ENCODE results near the gene KERA.

The KERA gene

DNA sequence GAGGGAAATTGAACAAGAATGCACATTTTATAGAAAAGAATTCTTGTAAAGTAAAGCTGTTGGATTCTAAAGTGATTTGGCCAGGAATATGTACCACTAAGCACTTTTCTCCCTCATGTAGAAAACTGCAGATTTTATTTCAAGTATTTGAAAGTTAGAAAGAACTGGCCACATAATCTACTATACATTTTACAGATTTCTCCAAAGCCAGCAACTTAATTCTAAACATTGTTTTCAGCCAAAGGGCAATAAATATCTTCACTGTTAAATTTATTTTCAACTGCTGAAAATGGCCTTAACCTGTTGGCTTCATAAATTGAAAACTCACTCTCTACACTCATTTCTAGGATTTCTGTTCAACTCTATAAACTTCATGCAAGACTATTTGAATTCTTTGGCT is 15.6 kb upstream of the KERA start:
- DNase-seq (ENCODE audit: low read depth): no peak

GRCh38 chr12:91072931-91073330 is 15.1 kb upstream of the KERA start:
- no peak for DNase-seq (ENCODE audit: low read depth)

DNA sequence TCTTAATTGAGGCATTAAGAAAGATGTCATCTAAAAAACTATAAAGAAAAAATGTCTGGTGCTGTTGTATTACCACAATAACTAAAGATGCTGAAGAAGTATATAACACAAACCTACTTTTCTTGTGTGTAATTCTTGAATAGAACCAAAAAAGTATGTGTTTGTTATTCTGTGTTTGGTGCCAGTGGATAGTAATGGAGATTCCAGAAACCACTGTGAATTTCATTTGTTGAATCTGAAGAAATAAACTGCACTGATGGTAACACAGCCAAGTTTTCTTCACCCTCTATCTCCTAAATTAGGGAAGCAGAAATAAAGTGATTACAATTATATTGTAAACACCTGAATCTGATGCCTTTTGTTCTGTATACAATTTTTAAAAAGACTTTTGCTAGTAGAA is 13.1 kb upstream of the KERA start:
- no peak for DNase-seq (ENCODE audit: low read depth)

DNA sequence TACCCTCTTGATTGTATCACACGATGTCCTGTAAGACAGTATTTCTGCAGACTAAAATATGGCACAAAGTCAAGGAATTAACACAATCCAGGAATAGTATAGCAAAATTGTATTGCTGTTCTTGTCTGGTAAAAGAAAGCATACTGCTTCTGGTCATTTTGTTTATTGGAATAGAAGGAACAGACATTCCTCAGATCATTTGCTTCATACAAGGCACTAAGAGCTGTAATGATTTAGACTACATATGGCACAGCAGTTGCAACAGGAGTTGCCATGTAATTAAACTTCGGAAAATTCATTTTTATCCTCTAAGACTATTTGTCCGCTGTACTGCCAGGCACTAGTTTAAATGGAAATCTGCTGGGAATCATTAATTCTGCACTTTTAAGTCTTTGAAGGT is 7.6 kb upstream of the KERA start:
- DNase-seq (ENCODE audit: low read depth): no peak

- DNase-seq (ENCODE audit: low read depth): no peak
Measured at GRCh38 chr12:91064640-91065039, 6.8 kb upstream of the KERA start.

GRCh38 chr12:91061091-91061490 is 3.3 kb upstream of the KERA start:
- DNase-seq (ENCODE audit: low read depth): no peak

GRCh38 chr12:91059211-91059610 is 1.4 kb upstream of the KERA start:
- no peak for DNase-seq (ENCODE audit: low read depth)

DNA sequence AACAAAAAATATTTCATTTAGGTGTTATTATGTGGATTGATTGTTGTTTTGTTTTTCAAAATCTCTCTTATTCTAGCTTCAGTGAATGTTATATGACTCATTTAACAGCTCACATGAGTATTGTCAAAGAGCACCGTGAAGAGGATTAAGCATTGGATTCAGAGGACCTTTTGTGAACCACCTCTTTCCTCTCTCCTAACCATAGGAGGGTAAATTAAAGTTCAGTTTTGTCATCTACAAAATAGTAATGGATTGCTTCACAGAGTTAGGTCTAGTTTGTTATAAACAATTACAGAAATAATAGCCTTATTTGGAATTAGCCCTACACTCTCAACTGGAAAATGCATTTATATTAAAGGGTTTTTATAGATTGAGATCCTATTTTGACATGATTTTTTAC is 962 bp upstream of the KERA start:
- DNase-seq (ENCODE audit: low read depth): no peak

DNA sequence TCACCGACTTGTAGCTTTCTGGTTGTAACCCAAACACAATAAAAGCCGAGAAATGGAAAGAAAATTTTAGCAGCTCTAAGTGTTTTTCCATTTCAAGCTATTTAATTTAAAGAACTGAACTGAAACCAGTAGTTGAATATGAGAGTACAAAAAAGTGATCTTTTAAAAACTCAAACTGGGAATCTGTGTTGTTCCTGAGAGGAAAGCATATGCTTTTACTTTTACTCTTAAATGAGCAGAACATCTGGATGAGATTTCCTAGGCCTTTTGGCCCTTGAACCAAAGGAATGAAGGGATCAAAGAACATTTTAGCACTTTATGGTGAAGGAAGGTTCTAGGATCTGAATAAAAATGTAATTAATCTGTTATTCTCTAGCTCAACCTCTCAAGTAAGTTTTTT is 1.3 kb downstream of the KERA start:
- DNase-seq (ENCODE audit: low read depth): no peak

GRCh38 chr12:91055976-91056375 is 1.8 kb downstream of the KERA start:
- DNase-seq (ENCODE audit: low read depth): no peak

- DNase-seq (ENCODE audit: low read depth): no peak
Measured at GRCh38 chr12:91053951-91054715, 3.7 kb downstream of the KERA start.

DNA sequence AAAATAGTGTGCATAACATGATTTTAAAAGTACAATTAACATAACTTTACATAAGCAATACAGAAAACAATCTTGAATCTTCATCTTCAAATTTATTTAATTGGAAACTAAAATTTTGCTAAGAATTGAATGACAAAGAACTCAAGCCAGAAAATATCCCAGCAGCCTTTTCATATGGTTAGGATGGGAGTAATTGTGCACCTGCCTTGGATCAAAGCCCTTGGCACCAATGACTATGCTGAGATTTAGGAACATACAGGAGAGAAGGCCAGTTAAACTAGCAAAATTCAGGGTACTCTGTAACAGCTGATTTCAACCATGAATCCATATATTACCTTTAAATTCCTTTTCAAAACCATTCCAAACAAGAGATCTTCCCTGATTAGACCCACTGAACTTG is 5.8 kb downstream of the KERA start:
- DNase-seq (ENCODE audit: low read depth): no peak

- no peak for DNase-seq (ENCODE audit: low read depth)
Measured at GRCh38 chr12:91044586-91044985, 13.2 kb downstream of the KERA start.

DNA sequence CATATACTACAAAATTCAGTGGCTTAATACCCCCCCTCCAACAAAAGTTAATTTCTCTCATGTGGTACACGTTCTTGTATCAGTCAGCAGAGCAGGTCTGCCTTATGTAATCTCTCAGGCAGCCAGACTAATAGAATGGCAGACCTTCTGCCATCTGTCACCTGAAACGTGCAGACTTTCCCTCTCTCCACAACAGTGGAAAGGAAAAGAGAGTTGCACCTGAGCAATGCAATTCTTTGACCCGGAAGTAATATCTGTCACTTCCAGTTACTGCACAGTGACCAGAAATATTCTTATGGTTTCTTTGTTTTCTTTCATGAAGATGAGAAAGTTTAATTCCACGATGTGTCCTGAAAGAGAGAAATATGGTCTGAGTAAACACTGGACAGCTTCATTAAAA is 14.4 kb downstream of the KERA start:
- DNase-seq (ENCODE audit: low read depth): no peak

DNA sequence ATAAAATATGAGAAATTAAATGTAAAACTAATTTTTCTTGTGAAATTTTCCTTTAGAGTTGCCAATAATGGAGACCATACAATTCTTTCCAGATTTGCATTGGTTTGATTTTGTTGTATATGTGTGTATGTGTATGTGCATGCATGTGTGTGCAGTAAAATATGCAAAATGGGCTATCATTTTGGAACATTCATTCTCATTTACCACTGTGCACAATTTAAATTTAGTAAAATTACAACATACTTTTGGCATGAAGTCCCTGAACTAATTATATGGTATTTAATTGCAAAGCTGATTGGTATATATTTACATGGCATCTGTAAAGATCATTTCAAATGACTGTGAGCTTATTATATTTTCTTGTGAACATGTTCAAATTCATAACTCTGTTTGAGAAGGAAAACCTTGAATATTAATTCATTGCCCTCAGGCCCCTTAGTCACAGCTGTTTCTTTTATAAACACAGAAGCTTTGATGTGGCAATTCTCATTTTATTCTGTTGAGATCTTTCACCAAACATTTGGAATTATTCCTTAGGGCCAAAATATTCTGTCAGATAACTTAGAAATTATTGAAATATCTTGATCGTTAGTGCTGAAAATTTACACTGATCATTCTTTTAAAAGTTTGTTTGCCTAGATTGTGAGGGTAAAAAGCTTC is 17.6 kb downstream of the KERA start:
- DNase-seq (ENCODE audit: low read depth): no peak

GRCh38 chr12:91037276-91037675 is 20.5 kb downstream of the KERA start:
- no peak for DNase-seq (ENCODE audit: low read depth)

GRCh38 chr12:91033251-91033650 is 24.6 kb downstream of the KERA start:
- no peak for DNase-seq (ENCODE audit: low read depth)

GRCh38 chr12:91023326-91024004 is 34.4 kb downstream of the KERA start:
- no peak for DNase-seq (ENCODE audit: low read depth)

DNA sequence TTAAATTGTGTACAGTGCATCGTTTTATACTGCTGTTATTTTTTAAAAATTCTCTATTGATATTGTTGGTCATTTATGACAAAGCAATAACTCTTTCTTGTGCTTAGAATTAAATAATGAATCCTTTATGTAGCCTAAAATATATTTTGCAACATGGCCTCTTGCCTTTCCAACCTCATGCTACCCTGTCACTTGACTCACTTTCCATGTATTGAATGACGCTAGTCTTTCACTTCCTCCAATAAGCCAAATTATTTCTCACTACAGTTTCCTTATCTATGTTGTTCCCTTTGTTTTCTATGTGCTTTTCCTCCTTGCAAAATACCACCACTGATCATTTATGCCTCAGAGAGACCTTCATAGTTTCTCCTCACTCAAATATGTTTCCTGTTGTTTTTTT is 36.7 kb downstream of the KERA start:
- DNase-seq (ENCODE audit: low read depth): no peak

GRCh38 chr12:91019455-91019854 is 38.4 kb downstream of the KERA start:
- DNase-seq (ENCODE audit: low read depth): no peak

GRCh38 chr12:91017511-91018263 is 40.1 kb downstream of the KERA start:
- DNase-seq (ENCODE audit: low read depth): no peak

DNA sequence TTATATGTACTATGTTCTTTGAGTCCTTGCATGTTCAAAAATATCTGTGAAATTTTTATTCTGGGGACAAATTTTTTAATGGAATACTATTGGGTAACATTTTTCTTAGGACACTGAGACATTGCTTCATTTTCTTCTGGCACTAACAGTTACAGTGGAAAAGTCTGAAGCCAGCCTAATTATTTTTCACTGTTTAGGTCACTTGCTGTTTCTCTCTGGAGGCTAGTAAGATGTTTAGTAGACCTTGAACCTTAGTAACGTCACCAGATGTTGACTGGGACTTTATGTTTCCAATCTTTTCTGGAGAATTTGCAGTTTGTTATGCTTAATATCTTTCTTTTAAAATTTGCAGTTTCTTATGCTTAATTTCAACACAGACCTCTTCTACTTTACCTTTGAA is 40.8 kb downstream of the KERA start:
- DNase-seq (ENCODE audit: low read depth): no peak
